Measurements from ENCODE around the gene NMRK2. TPM values are rescaled to one million over a fixed set of nuclear protein-coding genes. Genes with fewer than 3 reads are reported as not detected.
A peak's percentile ranks its signal among the peaks of the same experiment; 100 is the strongest.
"Not testable (repeated sequence)": the region's sequence is repeated elsewhere in the genome, so short reads cannot be mapped to it uniquely, and the experiment has no call there.

Gene NMRK2
- total RNA-seq, 1 experiment from 2014 or later: not detected

DNA sequence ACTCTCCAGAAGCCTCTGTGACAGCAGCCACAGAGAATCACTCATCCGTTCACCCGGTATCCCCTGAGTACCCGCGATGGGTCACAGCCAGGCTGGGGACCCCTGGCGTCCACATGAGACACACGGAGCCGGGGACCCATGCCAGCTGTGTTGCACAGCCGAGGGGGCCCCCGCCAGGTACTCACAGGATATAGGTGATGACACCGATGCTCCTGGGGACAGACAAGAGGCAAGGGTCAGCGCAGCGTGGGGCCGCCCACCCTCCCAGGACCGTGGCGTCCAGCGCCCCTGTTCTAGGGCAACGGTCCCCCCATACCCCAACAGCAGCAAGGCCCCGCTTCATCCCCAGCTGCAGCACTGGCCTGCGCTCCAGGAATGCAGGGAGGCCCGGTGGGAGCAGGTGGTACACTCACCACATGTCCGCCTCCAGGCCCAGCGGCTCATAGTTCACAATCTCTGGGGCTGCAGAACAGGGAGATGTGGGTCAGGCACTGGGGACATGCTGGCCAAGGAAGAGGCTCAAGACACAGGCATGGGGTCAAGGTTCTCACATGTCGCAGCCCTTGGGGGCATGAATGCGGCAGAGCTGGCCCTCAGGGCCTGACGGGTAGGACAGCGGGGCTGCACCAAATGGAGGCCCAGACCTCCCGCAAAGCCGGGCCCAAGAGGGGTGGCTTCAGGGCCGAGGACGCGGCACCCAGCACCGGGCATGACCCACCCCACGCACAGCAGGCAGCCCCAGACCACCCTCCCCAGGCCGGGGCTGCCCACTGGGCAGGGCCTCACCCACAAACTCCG lies 30.8 kb downstream of the NMRK2 start:
- Histone ChIP-seq H3K4me1 (ENCODE audit: insufficient read depth, low read length, poor library complexity, severe bottlenecking) (peaks cover 7% of the 10 kb centered on the region), H3K36me3 (ENCODE audit: insufficient read depth, low read length, poor library complexity, severe bottlenecking) (peaks cover 52% of the 10 kb centered on the region), H3K9me3 (ENCODE audit: low read depth, low read length, poor library complexity, severe bottlenecking) (no peaks in the 10 kb centered on the region), H3K4me3 (ENCODE audit: low read depth, low read length, poor library complexity, severe bottlenecking) (no peak overlapping the region), H3K27me3 (replicated peaks; ENCODE audit: insufficient read depth, low read depth, low read length, poor library complexity) (no peaks in the 10 kb centered on the region), H3K27ac (ENCODE audit: low read depth, low read length, poor library complexity, severe bottlenecking) (no peak overlapping the region)
- TF ChIP-seq, protein P1, sequence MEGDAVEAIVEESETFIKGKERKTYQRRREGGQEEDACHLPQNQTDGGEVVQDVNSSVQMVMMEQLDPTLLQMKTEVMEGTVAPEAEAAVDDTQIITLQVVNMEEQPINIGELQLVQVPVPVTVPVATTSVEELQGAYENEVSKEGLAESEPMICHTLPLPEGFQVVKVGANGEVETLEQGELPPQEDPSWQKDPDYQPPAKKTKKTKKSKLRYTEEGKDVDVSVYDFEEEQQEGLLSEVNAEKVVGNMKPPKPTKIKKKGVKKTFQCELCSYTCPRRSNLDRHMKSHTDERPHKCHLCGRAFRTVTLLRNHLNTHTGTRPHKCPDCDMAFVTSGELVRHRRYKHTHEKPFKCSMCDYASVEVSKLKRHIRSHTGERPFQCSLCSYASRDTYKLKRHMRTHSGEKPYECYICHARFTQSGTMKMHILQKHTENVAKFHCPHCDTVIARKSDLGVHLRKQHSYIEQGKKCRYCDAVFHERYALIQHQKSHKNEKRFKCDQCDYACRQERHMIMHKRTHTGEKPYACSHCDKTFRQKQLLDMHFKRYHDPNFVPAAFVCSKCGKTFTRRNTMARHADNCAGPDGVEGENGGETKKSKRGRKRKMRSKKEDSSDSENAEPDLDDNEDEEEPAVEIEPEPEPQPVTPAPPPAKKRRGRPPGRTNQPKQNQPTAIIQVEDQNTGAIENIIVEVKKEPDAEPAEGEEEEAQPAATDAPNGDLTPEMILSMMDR (conservative IDR thresholded peaks at IDR 0.05; ENCODE audit: low read depth, low read length): no peak
- no peak for TF ChIP-seq EZH2 (IDR thresholded peaks at IDR 0.05; ENCODE audit: borderline replicate concordance, low read depth, low read length, poor library complexity, severe bottlenecking)
- POLR2A ChIA-PET (ENCODE audit: low non-redundant PET): no interaction called here
- no TSS peak for BruUV-seq (replicated peaks)
- CTCF ChIA-PET: no interaction called here
- no peak for DNase-seq (ENCODE audit: low spot score)
- intact Hi-C loops (cut with micrococcal nuclease; ENCODE audit: unreplicated experiment): no loop called here

- POLR2A ChIA-PET (ENCODE audit: low non-redundant PET): no interaction called here
- no TSS peak for BruUV-seq (replicated peaks)
- intact Hi-C loops (cut with micrococcal nuclease; ENCODE audit: unreplicated experiment): no loop called here
- Histone ChIP-seq H3K36me3 (ENCODE audit: insufficient read depth, low read length, poor library complexity, severe bottlenecking) (peaks cover 44% of the 10 kb centered on the region), H3K9me3 (ENCODE audit: low read depth, low read length, poor library complexity, severe bottlenecking) (no peaks in the 10 kb centered on the region), H3K4me1 (ENCODE audit: insufficient read depth, low read length, poor library complexity, severe bottlenecking) (peaks cover 16% of the 10 kb centered on the region), H3K4me3 (ENCODE audit: low read depth, low read length, poor library complexity, severe bottlenecking) (no peak overlapping the region), H3K27me3 (replicated peaks; ENCODE audit: insufficient read depth, low read depth, low read length, poor library complexity) (no peaks in the 10 kb centered on the region), H3K27ac (ENCODE audit: low read depth, low read length, poor library complexity, severe bottlenecking) (no peak overlapping the region)
- TF ChIP-seq, protein P1 (conservative IDR thresholded peaks at IDR 0.05; ENCODE audit: low read depth, low read length): no peak
- no peak for TF ChIP-seq EZH2 (IDR thresholded peaks at IDR 0.05; ENCODE audit: borderline replicate concordance, low read depth, low read length, poor library complexity, severe bottlenecking)
- CTCF ChIA-PET: no interaction called here
- DNase-seq (ENCODE audit: low spot score): no peak
Measured at GRCh38 chr19:3964256-3965194, 31.7 kb downstream of the NMRK2 start.

DNA sequence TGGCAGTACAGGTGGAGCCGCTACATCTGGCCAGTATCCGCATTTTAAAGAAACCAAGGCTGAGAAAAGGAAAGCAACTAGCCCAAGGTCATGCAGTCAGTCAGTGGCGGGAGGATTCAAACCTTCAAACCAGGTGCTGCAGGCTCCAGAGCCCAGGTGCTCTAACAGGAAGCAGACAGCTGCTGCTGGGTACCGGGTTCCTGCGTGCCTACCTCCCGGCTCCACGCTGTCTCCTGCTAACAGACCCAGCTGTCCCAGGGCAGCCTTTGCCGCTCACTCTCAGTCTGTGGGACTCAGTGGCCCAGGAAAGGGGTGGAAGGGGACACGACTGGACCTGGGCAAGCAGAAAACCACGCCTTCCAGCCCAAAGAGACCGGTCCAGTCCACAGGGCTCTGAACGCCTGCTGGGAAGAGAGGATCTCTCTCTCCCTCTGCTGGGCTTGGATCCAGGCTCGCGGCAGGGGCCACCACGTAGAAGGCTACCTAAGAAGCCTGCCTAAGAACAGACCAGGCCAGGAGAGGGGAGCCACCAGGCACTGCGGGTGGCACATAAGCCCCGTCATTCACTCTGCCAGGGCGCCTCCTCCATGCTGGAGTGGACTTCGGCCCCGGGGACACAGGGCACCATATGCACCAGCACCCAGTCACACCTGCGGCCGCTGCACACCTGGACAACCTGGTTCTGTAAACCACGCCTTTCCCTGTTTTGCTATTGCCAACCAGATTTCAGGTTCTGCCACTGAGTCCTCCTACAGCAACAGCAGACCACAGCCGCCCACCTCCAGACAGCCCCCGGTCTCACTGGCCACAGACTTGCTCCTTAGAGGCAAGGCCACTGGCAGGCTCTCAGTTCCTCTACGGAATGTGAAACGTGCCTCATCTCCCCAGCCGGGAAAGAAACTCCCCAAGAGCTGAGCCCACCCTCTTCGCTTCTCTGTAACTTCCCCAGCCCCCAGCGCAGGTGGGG lies 33.5 kb downstream of the NMRK2 start:
- no peak for DNase-seq (ENCODE audit: low spot score)
- H3K4me3 ChIP-seq (ENCODE audit: low read depth, low read length, poor library complexity, severe bottlenecking): no peak overlapping the region
- intact Hi-C loops (cut with micrococcal nuclease; ENCODE audit: unreplicated experiment): no loop called here
- H3K9me3 ChIP-seq (ENCODE audit: low read depth, low read length, poor library complexity, severe bottlenecking): no peaks in the 10 kb centered on the region
- H3K27ac ChIP-seq (ENCODE audit: low read depth, low read length, poor library complexity, severe bottlenecking): peak overlapping the region; percentile 23
- ChIA-PET POLR2A (ENCODE audit: low non-redundant PET) (no interaction called here), CTCF (no interaction called here)
- no peaks in the 10 kb centered on the region for H3K27me3 ChIP-seq (replicated peaks; ENCODE audit: insufficient read depth, low read depth, low read length, poor library complexity)
- BruUV-seq (replicated peaks): no TSS peak
- peaks cover 20% of the 10 kb centered on the region for H3K4me1 ChIP-seq (ENCODE audit: insufficient read depth, low read length, poor library complexity, severe bottlenecking)
- H3K36me3 ChIP-seq (ENCODE audit: insufficient read depth, low read length, poor library complexity, severe bottlenecking): peaks cover 44% of the 10 kb centered on the region
- TF ChIP-seq, protein P1 (conservative IDR thresholded peaks at IDR 0.05; ENCODE audit: low read depth, low read length): no peak
- TF ChIP-seq EZH2 (IDR thresholded peaks at IDR 0.05; ENCODE audit: borderline replicate concordance, low read depth, low read length, poor library complexity, severe bottlenecking): no peak

DNA sequence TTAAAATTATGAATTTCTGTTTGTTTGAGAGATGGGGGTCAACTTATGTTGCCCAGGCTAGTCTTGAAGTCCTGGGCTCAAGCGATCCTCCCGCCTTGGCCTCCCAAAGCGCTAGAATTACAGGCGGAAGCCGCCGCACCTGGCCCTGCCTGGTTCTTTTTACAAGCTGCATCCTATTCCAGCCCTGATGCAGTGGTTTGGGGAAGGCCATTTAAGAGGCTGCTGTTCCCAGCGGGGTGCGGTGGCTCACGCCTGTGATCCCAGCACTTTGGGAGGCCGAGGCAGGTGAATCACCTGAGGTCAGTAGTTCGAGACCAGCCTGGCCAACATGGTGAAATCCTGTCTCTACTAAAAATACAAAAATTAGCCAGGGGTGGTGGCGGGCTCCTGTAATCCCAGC lies 35.1 kb downstream of the NMRK2 start:
- H3K9me3 ChIP-seq (ENCODE audit: low read depth, low read length, poor library complexity, severe bottlenecking); H3K27me3 ChIP-seq (replicated peaks; ENCODE audit: insufficient read depth, low read depth, low read length, poor library complexity); H3K4me3 ChIP-seq (ENCODE audit: low read depth, low read length, poor library complexity, severe bottlenecking); DNase-seq (ENCODE audit: low spot score); BruUV-seq (replicated peaks); intact Hi-C loops (cut with micrococcal nuclease; ENCODE audit: unreplicated experiment): not testable (repeated sequence)
- CTCF ChIA-PET: interaction anchor here (0.6 kb wide), 1 partner anchor 171 kb away, joined by 6 read pairs; no protein-coding TSS in a partner anchor
- H3K4me1 ChIP-seq (ENCODE audit: insufficient read depth, low read length, poor library complexity, severe bottlenecking): peaks cover 20% of the 10 kb centered on the region
- peak overlapping the region; percentile 94 for H3K27ac ChIP-seq (ENCODE audit: low read depth, low read length, poor library complexity, severe bottlenecking)
- POLR2A ChIA-PET (ENCODE audit: low non-redundant PET): interaction anchor here (0.6 to 1.2 kb wide), 3 partner anchors 11 to 279 kb away, joined by 3 to 8 read pairs (median 5); partner anchors contain the start of genes EEF2 and YJU2
- H3K36me3 ChIP-seq (ENCODE audit: insufficient read depth, low read length, poor library complexity, severe bottlenecking): peaks cover 40% of the 10 kb centered on the region

All from A673 (cell line).